Liver (tissue), 9 donors: ENCODE measurements around the gene PTPRN2. TPM values are rescaled to one million over a fixed set of nuclear protein-coding genes. Genes with fewer than 3 reads are reported as not detected.

Experiments used
- DNase-seq: peaks from one replicate; pipeline ENCODE4 v3.0.0-alpha.2; 2017; ENCODE audit warnings: low spot score
- H3K27ac ChIP-seq, 2 donors: one replicate each; pipeline ENCODE4 v1.7.0; 2013; ENCODE audit warnings: inconsistent platforms in 2 of 2, low read length in 2 of 2, control low read depth in 1 of 2, low read depth in 1 of 2, mild to moderate bottlenecking in 1 of 2
- H3K27me3 ChIP-seq, 4 donors: one replicate each; pipeline versions ENCODE4 v1.6.1 to v1.7.0; 2013; ENCODE audit warnings: low read length in 3 of 4, inconsistent platforms in 1 of 4, mild to moderate bottlenecking in 1 of 4, moderate library complexity in 1 of 4; ENCODE audit not compliant: control insufficient read depth in 4 of 4, insufficient read depth in 4 of 4
- H3K36me3 ChIP-seq, 4 donors: one replicate each; pipeline versions ENCODE4 v1.6.1 to v1.7.0; 2013; ENCODE audit warnings: low read length in 3 of 4, mild to moderate bottlenecking in 3 of 4, low read depth in 1 of 4, moderate library complexity in 1 of 4; ENCODE audit not compliant: control insufficient read depth in 4 of 4, insufficient read depth in 3 of 4
- H3K4me1 ChIP-seq, 4 donors: one replicate each; pipeline versions ENCODE4 v1.6.1 to v1.7.0; 2013; ENCODE audit warnings: low read length in 3 of 4, mild to moderate bottlenecking in 3 of 4, moderate library complexity in 1 of 4; ENCODE audit not compliant: control insufficient read depth in 4 of 4, insufficient read depth in 4 of 4
- H3K4me3 ChIP-seq, 3 donors: one replicate each; pipeline versions ENCODE4 v1.6.1 to v1.7.0; 2013; ENCODE audit warnings: low read length in 3 of 3, control low read depth in 1 of 3, low read depth in 1 of 3, mild to moderate bottlenecking in 1 of 3
- H3K9ac ChIP-seq, 2 donors: one replicate each; pipeline ENCODE4 v1.7.0; 2013; ENCODE audit warnings: low read length in 2 of 2, mild to moderate bottlenecking in 2 of 2, moderate library complexity in 2 of 2, control low read depth in 1 of 2, low read depth in 1 of 2
- H3K9me3 ChIP-seq, 4 donors: one replicate each; pipeline versions ENCODE4 v1.6.1 to v1.7.0; 2013; ENCODE audit warnings: low read length in 3 of 4; ENCODE audit not compliant: control insufficient read depth in 4 of 4
- CTCF ChIP-seq: fragments of 150-350 bp; IDR thresholded peaks from 2 replicates; pipeline ENCODE4 v1.5.1; 2017; ENCODE audit warnings: improper control_type of control experiment, low read depth, low read length; ENCODE audit not compliant: missing input control
- EGR1 ChIP-seq, 2 donors: IDR thresholded peaks; 2 replicates each; pipeline ENCODE4 v1.6.1; 2016 to 2018; ENCODE audit warnings: antibody characterized with exemption in 2 of 2, low read depth in 2 of 2
- FOXA1 ChIP-seq: IDR thresholded peaks from 2 replicates; pipeline ENCODE4 v1.6.1; 2016; ENCODE audit warnings: antibody characterized with exemption
- FOXA2 ChIP-seq: IDR thresholded peaks from 2 replicates; pipeline ENCODE4 v1.6.1; 2016; ENCODE audit warnings: antibody characterized with exemption
- GABPA ChIP-seq, 2 donors: IDR thresholded peaks in 1 of 2; conservative IDR thresholded peaks in 1 of 2; 2 replicates each; pipeline ENCODE4 v1.6.1; 2016; ENCODE audit warnings: antibody characterized with exemption in 2 of 2, mild to moderate bottlenecking in 1 of 2, moderate library complexity in 1 of 2
- HNF4A ChIP-seq, 2 donors: conservative IDR thresholded peaks; 2 replicates each; pipeline ENCODE4 v1.6.1; 2016; ENCODE audit warnings: antibody characterized with exemption in 2 of 2, mild to moderate bottlenecking in 2 of 2
- HNF4G ChIP-seq: IDR thresholded peaks from 2 replicates; pipeline ENCODE4 v1.6.1; 2016; ENCODE audit warnings: antibody characterized with exemption
- JUND ChIP-seq, 2 donors: IDR thresholded peaks; 2 replicates each; pipeline ENCODE4 v1.6.1; 2016; ENCODE audit warnings: antibody characterized with exemption in 2 of 2
- NR2F2 ChIP-seq: IDR thresholded peaks from 2 replicates; pipeline ENCODE4 v1.6.1; 2016; ENCODE audit warnings: antibody characterized with exemption
- RAD21 ChIP-seq, 2 donors: IDR thresholded peaks; 2 replicates each; pipeline ENCODE4 v1.6.1; 2016; ENCODE audit warnings: antibody characterized with exemption in 2 of 2, mild to moderate bottlenecking in 2 of 2
- REST ChIP-seq: IDR thresholded peaks from 2 replicates; pipeline ENCODE4 v1.6.1; 2016; ENCODE audit warnings: antibody characterized with exemption, mild to moderate bottlenecking
- RXRA ChIP-seq, 2 donors: IDR thresholded peaks; 2 replicates each; pipeline ENCODE4 v1.6.1; 2017 to 2018; ENCODE audit warnings: antibody characterized with exemption in 2 of 2, mild to moderate bottlenecking in 1 of 2
- SP1 ChIP-seq: IDR thresholded peaks from 2 replicates; pipeline ENCODE4 v1.6.1; 2018; ENCODE audit warnings: antibody characterized with exemption, mild to moderate bottlenecking
- TAF1 ChIP-seq: conservative IDR thresholded peaks from 2 replicates; pipeline ENCODE4 v1.6.1; 2016; ENCODE audit warnings: antibody characterized with exemption, mild to moderate bottlenecking
- YY1 ChIP-seq: IDR thresholded peaks from 2 replicates; pipeline ENCODE4 v1.6.1; 2016; ENCODE audit warnings: antibody characterized with exemption, mild to moderate bottlenecking
- ZBTB33 ChIP-seq: IDR thresholded peaks from 2 replicates; pipeline ENCODE4 v1.6.1; 2016; ENCODE audit warnings: antibody characterized with exemption
- WGBS: extraction: QIAGEN DNeasy Blood & Tissue Kit; methylation state at CpG from one replicate; pipeline ENCODE4 v1.1.7; 2013; 5-methylcytosine and 5-hydroxymethylcytosine counted together
- polyA plus RNA-seq, 2 donors: library from polyadenylated mRNA; stranded (reverse) in 1 of 2; unstranded in 1 of 2; fragments of 200-250 nt in 1 of 2; fragments of >200 nt in 1 of 2; fragmentation: Nextera tagmentation in 1 of 2; extraction: Ambion mirVana in 1 of 2; gene quantifications; one replicate each; pipeline versions ENCODE4 v1.2.1 to v1.2.3, GENCODE V29; 2013 to 2015
- total RNA-seq, 2 donors: library from RNA; depleted of rRNA; stranded (reverse); fragments of >200 nt; gene quantifications; one replicate each; pipeline ENCODE4 v1.2.3, GENCODE V29; 2014
- TF ChIP-seq, protein P1 (sequence below): IDR thresholded peaks from 2 replicates; pipeline ENCODE4 v1.6.1; 2016; ENCODE audit warnings: antibody characterized with exemption
- TF ChIP-seq, protein P2 (sequence below): IDR thresholded peaks from 2 replicates; pipeline ENCODE4 v1.6.1; 2016; ENCODE audit warnings: antibody characterized with exemption
- donor health status: healthy.
- donor health status: healthy.
- donor health status: healthy.
- donor health status: healthy.
- donor health status: healthy.

Gene PTPRN2
- total and polyA plus RNA-seq, 4 donors: 0.75 to 1.9 (median 1.1) TPM

DNA sequence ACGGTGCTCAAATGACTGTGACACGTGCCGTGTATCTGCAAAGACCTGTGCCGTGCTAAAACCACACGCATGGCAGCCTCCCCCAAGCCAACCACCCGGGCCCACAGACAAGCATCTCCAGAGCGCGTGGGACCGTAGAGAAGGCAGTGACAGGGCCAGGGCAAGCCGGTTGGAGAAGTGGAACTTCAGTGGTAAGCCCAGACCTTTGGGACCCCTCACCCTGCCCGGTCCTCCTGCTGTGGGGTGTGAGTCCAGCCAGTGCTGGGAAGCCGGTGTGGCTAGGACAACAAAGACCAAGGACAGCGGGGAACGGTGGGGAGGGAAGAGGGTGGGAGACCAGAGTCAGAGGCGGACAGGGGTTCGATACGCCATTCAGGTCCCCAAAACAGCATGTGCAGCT is 774.6 kb downstream of the PTPRN2 start:
- H3K27ac ChIP-seq: no peak overlapping the region
- no peaks in the 10 kb centered on the region for H3K36me3 ChIP-seq
- TF ChIP-seq REST (no peak), JUND (IDR thresholded peaks at IDR 0.05) (no peak), EGR1 (IDR thresholded peaks at IDR 0.05; ENCODE audit: low read depth in 2 of 2) (no peak), GABPA (IDR thresholded peaks at IDR 0.05 in 1 of 2, conservative IDR thresholded peaks at IDR 0.05 in 1 of 2) (no peak), RXRA (IDR thresholded peaks at IDR 0.05) (no peak), FOXA1 (no peak), RAD21 (IDR thresholded peaks at IDR 0.05) (no peak), HNF4A (conservative IDR thresholded peaks at IDR 0.05) (no peak), FOXA2 (no peak)
- TF ChIP-seq, protein P1, sequence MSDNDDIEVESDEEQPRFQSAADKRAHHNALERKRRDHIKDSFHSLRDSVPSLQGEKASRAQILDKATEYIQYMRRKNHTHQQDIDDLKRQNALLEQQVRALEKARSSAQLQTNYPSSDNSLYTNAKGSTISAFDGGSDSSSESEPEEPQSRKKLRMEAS: no peak
- TF ChIP-seq, protein P2, sequence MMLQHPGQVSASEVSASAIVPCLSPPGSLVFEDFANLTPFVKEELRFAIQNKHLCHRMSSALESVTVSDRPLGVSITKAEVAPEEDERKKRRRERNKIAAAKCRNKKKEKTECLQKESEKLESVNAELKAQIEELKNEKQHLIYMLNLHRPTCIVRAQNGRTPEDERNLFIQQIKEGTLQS: no peak
- H3K9ac ChIP-seq: no peak overlapping the region
- no peak overlapping the region for H3K4me3 ChIP-seq
- H3K27me3 ChIP-seq: no peaks in the 10 kb centered on the region
- DNase-seq: no peak
- 91% methylated on average over 17 of the region's 17 CpGs for WGBS
- H3K9me3 ChIP-seq: peaks cover 0 to 5% (median 0%) of the 10 kb centered on the region in 4 donors
- H3K4me1 ChIP-seq: no peaks in the 10 kb centered on the region

DNA sequence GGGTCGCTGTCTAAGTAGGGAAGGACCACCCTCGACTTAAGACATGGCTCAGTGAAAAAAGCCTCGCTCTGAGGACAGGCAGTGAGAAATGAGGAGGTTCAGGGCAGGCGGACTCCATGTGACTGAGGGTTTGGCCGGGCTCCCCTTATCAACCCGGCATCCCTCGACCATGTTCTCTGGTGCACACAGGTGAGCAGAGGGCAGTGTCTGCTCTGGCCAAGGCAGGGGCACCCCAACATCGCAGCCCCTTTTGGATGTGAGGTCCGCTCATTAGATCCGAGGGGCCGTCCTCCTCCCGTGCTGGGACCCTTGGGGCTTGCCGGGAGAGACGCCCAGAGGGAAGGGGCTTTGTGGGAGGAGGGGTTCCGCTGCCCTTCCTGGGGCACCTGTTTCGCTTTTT is 775.7 kb downstream of the PTPRN2 start:
- Histone ChIP-seq H3K9me3 (peaks cover 0 to 5% (median 0%) of the 10 kb centered on the region in 4 donors), H3K36me3 (no peaks in the 10 kb centered on the region), H3K4me1 (no peaks in the 10 kb centered on the region), H3K27ac (no peak overlapping the region), H3K9ac (no peak overlapping the region), H3K27me3 (no peaks in the 10 kb centered on the region), H3K4me3 (no peak overlapping the region)
- DNase-seq: no peak
- no peak for TF ChIP-seq EGR1 (IDR thresholded peaks at IDR 0.05; ENCODE audit: low read depth in 2 of 2)
- no peak for TF ChIP-seq RAD21 (IDR thresholded peaks at IDR 0.05)
- TF ChIP-seq HNF4G: no peak
- TF ChIP-seq SP1: no peak
- no peak for TF ChIP-seq CTCF
- no peak for TF ChIP-seq ZBTB33
- TF ChIP-seq FOXA1: no peak
- no peak for TF ChIP-seq TAF1
- TF ChIP-seq, protein P1: no peak
- no peak for TF ChIP-seq HNF4A (conservative IDR thresholded peaks at IDR 0.05)
- no peak for TF ChIP-seq GABPA (IDR thresholded peaks at IDR 0.05 in 1 of 2, conservative IDR thresholded peaks at IDR 0.05 in 1 of 2)
- no peak for TF ChIP-seq JUND (IDR thresholded peaks at IDR 0.05)
- TF ChIP-seq, protein P2: no peak
- TF ChIP-seq FOXA2: no peak
- TF ChIP-seq YY1: no peak
- TF ChIP-seq REST: no peak
- no peak for TF ChIP-seq NR2F2
- 87% methylated on average over 16 of the region's 16 CpGs for WGBS
